Left renal pelvis (tissue), 4 donors: ENCODE measurements around the gene GGTLC2. TPM values are rescaled to one million over a fixed set of nuclear protein-coding genes. Genes with fewer than 3 reads are reported as not detected.
A peak's percentile ranks its signal among the peaks of the same experiment; 100 is the strongest.
"Not testable (repeated sequence)": the region's sequence is repeated elsewhere in the genome, so short reads cannot be mapped to it uniquely, and the experiment has no call there.

ENCODE experiments used
- DNase-seq, 4 donors: peaks; one replicate each; pipeline ENCODE4 v3.0.0-alpha.2; 2013; ENCODE audit warnings: low read depth in 4 of 4, low spot score in 3 of 4
- polyA plus RNA-seq, 4 donors: library from polyadenylated mRNA; unstranded; fragments of 120-200 nt; gene quantifications; one replicate each; pipeline ENCODE4 v1.2.1, GENCODE V29; 2013; ENCODE audit not compliant: insufficient read length in 4 of 4

GGTLC2 gene
- polyA plus RNA-seq, 4 donors, result 0.14 to 0.26 (median 0.24) TPM; not detected in 1

DNA sequence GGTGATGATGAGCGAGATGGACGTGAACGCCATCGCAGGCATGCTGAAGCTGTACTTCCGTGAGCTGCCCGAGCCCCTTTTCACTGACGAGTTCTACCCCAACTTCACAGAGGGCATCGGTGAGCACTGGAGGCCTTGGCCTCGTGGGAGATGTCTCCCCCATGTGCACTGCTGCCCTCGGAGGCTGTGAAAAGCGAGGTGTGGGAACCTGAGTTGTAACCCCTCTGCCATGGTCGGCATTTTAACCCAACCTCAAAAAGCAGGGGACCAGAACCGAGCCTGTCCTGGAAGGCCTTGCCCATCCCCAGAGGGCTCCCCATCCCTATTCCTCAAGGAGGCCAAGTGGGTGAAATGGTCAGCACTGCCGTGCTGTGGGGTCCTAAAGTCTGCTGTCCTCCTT lies 10.9 kb upstream of the GGTLC2 start:
- not testable (repeated sequence) for DNase-seq

DNA sequence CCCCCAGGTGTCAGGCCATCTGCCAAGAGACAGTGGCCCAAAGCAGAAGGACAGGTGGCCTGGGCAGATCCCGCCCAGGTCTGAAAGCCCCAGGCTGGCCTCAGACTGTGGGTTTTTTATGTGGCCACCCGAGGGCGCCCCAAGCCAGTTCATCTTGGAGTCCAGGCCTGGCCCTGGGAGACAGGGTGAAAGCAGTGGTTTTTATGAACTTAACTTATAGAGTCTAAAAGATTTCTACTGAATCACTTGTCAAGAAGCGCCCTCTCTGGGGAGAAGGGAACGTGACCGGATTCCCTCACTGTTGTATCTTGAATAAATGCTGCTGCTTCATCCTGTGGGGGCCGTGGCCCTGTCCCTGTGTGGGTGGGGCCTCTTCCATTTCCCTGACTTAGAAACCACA lies 8.2 kb upstream of the GGTLC2 start:
- DNase-seq, result not testable (repeated sequence)

DNA sequence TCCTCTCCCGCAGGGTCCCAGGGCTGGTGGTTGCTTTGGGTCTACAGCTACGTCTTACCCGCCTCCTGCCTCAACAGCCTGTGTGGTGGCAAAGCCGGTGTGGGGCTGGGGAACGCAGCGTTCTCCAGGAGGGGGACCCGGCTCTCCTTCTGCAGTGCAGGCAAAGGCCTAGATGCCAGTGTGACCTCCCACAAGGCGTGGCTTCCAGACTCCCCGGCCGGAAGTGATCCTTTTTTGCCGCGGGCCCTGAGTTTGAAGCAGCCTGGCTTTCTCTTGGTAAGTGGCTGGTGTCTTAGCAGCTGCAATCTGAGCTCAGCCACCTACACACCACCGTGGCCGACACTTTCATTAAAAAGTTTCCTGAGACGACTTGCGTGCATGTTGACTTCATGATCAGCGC lies 6.1 kb upstream of the GGTLC2 start:
- DNase-seq, result not testable (repeated sequence)

DNA sequence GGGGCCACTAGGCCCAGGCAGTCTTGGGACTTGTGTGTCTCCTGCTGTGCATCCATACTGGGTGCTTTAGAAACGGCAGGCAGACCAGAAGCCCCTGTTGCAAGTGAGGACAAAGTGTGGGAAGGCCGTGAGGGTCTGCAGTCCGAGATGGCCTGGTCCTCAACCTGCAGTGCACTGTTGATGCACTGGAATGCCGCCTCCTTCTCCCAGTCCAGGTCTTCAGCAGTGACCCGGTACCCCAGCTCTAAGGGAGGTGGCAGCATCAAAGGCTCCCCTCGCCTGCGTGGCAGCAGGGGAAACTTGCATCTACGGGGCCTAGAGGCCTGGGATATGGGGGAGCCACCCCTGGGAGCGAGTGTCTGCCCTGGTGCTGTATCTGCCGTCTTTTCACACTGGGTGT lies 2.2 kb upstream of the GGTLC2 start:
- not testable (repeated sequence) for DNase-seq

DNA sequence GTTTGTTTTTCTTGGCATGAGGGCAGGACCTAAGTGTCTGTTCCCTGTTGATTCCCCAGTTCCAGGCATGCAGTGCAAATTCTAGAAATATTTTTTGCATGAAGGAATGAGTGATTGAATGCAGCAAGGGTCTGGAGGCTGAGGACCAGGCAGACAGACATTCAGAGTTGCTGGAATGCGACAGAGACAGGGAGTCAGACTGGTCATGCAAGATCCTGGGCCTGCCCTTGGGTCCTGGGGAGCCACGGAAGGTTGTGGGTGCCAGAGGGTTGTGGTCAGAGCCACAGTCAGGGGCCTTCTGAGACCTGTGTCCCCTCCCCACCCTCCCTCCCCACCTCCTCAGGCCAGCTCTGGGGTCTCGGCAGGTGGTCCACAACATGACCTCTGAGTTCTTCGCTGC lies 1.6 kb downstream of the GGTLC2 start:
- not testable (repeated sequence) for DNase-seq

DNA sequence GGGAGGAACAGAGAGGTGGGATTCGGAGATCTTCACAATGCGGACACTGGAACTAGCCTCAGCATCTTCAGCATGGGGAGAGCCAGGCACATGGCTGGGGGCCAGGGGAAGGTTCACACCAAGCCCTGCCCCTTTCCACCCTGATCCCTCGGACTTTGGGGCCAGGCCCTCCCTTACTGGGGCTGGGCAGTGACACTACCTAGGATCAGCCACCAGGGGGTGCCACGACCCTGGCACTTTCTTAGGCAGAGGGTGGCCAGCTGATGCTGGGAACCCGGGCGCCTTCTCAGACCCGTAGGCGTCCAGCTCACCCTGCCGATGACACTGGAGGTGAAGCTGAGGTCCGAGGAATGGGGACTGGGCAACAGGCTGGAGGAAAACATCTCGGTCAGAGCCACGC lies 3.5 kb downstream of the GGTLC2 start:
- DNase-seq, result not testable (repeated sequence)

DNA sequence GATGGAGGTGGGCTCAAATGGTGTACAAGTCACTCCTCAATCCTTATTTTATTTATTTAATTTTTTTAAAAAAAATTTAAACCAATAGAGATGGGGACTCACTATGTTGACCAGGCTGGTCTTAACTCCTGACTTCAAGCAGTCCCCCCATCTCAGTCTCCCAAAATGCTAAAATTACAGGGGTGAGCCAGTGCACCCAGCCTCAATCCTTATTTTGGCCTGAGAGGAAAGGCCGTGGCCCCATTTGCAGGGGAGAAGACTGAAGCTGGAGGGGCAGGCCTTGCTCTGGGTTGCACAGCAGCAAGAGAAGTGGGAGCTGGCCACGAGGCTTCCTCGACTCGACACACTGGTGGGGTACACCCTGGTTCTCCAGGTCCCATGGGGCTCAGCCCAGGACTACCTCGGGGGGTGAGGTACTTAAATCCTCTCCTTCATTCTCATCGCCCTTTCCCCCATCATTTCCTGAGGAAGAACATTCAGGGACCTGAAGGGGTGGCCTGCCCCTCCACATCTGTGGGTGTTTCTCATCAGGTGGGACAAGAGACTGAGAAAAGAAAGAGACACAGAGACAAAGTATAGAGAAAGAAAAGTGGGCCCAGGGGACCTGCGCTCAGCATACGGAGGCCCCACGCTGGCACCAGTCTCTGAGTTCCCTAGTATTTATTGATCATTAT lies 4.6 kb downstream of the GGTLC2 start:
- DNase-seq, result not testable (repeated sequence)

DNA sequence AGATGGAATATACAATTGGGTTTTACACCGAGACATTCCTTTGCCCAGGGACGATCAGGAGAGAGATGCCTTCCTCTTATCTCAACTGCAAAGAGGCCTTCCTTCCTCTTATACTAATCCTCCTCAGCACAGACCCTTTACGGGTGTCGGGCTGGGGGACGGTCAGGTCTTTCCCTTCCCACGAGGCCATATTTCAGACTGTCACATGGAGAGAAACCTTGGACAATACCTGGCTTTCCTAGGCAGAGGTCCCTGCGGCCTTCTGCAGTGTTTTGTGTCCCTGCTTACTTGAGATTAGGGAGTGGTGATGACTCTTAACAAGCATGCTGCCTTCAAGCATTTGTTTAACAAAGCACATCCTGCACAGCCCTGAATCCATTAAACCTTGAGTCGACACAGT lies 5.3 kb downstream of the GGTLC2 start:
- DNase-seq, result not testable (repeated sequence)

DNA sequence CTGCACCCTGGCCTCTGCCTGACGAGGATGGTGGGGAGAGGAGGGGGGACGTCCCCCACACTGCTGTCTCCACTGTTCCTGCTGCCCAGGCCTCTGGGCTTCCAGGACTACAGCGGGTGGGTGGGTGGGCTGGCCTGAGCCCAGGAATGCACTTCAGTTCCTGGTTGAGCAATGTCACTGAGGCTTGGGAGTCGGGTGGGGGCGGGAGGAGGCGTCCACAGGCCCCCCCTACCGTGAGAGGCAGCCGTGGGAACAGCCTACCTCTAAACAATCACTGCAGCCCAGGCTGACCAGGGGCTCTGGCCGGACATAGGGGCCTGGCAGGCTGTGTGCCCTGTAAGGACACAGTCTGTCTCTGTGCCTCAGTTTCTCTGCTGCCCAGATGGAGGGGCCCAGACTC lies 6.0 kb downstream of the GGTLC2 start:
- DNase-seq, result not testable (repeated sequence)

DNA sequence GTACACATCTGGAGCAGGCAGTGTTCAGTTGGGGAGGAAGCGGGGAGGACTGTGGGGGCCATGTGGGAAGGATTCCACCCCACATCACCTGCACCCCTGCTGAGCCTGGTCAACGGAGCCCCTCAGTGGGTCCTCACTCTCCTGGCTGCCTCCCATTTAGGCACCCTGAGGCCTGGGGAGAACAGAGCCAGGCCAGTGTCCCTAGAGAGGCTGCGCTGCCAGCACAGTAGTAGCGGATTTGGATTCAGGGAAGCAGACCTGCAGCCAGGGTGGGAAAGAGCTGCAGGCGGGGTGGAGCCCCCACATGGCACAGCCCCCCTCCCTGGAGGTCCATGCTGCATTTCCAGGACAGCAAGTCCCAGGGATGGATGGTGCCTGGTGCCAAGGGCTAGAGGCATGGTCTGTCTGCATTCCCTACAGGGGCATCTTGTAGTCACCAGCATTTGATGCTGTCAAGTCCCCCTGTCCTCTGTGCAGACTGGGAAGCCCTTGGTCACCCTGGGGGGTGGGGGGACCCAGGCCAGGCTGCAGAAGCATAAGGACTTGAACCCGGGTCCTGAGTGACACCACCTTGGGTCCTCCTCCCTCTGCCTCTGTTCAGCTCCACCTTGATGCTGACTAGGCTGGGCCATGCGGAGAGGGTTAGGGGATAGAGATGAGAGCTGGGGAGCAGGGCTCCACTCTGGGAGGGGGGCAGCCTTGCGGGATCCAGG lies 6.5 kb downstream of the GGTLC2 start:
- not testable (repeated sequence) for DNase-seq

DNA sequence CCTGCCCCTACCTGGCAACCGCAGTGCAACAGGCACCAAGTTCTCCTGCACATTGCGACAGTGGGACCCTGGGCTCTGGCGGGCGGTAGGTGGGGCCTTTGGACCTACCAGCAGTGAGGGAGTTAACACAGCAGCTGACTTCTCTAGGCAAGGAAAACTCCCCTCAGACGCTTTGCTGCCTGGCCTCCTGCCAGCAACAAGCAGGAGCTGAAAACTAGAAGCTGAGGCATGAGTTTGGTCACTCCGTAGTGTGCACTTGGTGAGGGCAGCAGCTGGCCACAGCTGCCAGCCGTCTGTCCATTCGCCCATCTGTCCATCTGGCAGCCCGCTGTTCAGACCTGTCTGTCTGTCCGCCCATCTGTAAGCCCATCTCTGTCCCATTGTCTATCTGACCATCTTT lies 7.2 kb downstream of the GGTLC2 start:
- peak in 3 of 4 donors; percentile 12 to 43 (median 39) for DNase-seq

DNA sequence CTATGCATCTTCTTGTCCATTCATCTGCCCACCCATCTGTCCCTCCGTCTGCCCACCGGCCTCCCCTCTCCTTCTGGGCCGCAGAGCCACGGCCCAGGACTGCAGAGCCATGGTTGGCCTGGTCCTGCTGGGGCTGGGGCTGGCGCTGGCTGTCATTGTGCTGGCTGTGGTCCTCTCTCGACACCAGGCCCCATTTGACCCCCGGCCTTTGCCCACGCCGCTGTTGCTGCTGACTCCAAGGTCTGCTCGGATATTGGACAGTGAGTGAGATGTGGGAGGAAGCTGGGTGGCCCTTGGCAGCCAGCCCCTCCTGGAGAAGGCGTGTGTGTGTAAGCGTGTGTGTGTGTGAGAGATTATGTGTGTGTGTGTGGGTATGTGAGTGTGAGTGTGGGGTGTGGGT lies 7.7 kb downstream of the GGTLC2 start:
- DNase-seq, result not testable (repeated sequence)

DNA sequence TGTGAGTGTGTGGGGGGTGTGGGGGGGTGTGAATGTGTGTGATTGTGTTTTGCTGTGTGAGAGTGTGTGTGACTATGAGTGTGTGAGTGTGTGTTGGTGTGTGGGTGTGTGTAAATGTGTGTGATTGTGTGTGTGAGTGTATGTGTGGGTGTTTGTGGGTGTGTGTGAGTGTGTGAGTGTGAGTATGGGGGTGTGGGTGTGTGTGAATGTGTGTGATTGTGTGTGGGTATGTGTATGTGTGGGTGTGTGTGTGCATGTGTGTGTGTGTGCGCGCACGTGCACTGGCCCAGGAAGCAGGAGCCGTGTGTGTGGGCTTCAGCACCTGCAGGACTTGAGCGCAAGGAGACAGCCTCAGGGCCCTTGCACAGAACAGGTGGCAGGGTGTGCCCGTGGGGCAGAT lies 8.2 kb downstream of the GGTLC2 start:
- not testable (repeated sequence) for DNase-seq

DNA sequence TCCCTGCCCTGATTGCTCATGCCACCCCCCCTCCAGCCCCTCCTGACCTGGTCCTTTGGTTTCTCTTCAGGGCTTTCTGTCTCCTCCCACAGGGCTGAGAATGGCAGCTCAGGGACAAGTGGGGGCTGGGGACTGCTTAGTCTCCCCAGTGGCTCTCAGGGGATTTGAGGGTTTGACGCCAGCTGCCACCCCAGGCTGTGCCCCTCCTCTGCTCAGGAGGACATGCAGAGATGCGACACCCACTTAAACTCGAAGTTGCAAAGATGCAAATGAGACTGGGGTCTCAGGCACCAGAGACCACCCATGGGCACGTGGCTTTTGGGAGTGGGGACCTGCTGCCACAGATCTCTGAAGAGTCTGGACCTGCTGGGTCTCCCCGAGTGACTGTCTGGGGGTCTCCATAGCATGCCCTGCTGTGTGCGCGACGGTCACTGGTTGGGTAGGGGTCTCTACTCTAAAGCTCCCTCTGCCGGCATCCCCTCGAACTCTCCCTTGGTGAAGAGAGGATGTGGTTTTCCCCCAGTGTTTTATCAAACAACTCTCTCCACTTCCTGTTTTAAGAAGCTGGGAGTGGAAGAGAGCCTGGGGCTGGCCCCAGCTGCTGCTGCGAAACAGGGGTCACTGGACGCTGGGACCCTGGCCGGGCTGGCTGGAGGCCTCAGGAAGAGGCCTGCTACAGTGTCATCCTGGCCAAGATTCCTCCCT lies 9.4 kb downstream of the GGTLC2 start:
- not testable (repeated sequence) for DNase-seq

DNA sequence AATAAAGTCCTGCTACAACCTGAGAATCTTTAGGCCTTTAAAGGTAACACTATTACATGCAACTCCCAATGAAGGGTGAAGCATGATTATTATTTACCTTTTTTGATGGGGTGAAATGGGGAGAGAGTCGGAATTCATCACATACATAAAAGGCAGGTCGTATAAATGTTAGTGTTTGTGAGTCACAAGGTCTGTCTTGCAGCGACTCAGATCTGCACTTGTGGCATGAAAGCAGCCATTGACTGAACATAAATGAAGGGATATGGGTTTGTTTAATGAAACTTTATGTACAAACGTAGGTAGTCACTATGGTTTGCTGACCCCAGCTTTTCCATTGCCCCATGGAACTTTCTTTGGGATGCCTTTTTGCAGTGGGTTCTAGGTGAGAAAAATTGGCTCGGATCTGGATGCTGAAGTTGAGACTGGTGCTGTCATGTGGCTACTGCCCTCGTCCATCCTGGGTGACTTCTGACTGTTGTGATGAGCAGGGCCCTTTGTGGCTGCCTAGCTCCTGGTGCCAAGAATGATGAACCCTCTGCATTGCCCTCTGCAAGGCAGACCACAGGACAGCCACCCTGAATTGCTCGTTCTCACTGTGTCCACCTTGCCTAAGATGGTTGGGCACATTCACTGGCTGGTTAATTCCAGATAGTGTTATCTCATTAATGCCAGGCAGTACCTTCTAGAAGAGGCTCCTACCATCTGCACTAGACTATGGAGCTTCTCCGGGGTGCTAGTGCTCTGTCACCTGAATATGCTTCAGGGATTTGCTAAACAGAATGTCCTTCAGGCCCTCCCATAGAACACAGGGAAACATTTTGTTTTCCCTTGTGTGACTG lies 11.3 kb downstream of the GGTLC2 start:
- no peak for DNase-seq

DNA sequence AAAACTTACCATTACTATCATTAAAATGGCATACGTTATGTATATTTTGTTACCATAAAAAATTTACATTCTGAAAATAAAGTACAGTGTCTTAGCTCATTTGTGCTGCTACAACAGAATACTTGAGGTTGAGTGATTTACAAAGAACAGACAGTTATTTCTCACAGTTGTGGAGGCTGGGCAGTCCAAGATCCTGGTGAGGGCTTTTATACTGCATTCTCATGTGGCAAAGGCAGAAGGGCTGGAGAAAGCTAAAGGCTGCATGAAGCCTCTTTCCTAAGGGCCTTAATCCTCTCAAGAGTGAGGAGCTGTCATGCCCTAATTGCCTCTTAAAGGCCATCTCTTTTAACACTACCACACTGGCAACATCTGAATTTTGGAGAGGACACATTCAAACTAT lies 13.3 kb downstream of the GGTLC2 start:
- no peak for DNase-seq

DNA sequence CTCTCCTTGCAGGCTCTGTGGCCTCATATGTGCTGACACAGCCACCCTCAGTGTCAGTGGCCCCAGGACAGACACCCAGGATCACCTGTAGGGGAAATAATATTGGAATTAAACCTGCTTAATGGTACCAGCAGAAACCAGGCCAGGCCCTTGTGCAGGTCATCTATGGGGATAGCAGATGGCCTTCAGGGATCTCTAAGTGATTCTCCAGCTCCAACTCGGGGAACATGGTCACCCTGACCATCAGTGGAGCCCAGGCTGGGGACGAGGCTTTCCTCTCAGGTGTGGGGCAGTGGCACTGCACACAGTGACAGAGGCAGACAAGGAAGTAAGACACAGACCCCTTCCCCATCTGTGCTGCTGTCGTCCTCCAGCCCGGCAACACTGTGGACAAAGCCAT lies 16.9 kb downstream of the GGTLC2 start:
- no peak for DNase-seq

DNA sequence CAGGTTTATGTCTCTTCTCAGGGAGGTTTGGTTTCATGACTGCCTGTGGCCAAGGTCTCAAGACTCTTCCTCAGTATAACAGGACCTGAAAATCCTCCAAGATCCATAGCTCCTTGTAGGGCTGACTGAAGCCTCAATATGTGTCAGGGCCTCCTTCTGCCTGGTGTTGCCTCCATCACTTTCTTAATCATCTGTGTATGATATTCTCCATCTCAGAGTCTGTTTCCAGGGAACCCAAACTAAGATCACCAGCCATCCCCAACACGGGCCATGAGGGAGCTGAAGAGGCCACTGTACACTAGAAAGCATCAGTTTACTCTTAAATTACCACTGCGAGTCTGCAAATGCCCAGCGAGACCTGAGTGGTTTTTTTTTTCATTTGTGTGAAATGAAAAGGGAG lies 17.7 kb downstream of the GGTLC2 start:
- DNase-seq, result no peak

DNA sequence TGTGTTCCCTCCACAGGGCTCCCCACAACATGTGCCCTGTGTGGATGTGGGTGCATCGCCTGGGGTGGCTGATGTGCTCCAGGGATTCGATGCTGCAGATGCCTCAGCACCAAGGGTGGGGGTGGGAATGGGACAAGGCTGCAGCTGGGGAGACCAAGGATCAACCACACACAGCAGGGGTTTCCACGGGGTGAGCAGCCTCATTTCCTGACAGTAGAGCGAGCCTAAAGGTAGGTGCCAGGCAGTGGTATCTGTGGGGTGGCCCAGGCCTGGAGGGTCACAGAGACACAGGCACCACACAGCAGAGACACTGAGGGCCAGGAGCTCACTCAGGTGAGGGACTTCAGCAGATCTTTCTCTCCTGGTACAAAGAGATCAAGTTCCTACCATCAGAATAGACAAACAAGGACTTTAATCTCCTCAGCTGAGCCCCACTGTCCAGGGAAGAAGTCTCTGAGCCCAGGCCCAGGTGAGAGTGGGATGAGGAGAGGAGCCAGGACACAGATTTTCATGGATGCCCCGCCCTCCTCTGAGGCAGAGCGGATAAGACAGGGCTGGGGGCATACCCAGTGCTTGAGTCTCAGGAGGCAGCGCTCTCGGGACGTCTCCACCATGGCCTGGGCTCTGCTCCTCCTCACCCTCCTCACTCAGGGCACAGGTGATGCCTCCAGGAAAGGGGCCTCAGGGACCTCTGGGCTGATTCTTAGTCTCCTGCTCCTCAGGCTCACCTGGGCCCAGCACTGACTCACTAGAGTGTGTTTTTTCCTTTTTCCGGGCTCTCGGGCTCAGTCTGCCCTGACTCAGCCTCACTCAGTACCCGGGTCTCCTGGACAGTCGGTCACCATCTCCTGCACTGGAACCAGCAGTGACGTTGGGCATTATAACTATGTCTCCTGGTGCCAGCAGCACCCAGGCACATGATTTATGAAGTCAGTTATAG lies 19.7 kb downstream of the GGTLC2 start:
- no peak for DNase-seq
